Fibroblast of lung (primary cell): ENCODE data around the gene DAPK1. TPM values are rescaled to one million over a fixed set of nuclear protein-coding genes. Genes with fewer than 3 reads are reported as not detected.

Experiments
- DNase-seq, 2 donors: peaks; one replicate each; pipeline versions ENCODE4 v3.0.0 to v3.0.0-alpha.2; 2010; ENCODE audit warnings: low read depth in 2 of 2
- H2AFZ ChIP-seq: 2 replicates; pipeline ENCODE4 v1.5.1; 2012; ENCODE audit warnings: low read length, control low read depth, inconsistent platforms
- H3K27ac ChIP-seq: 2 replicates; pipeline ENCODE4 v1.5.1; 2011; ENCODE audit warnings: low read length, control low read depth; ENCODE audit not compliant: insufficient read depth
- H3K27me3 ChIP-seq: 2 replicates; pipeline ENCODE4 v1.5.1; 2011; ENCODE audit warnings: mild to moderate bottlenecking, low read length; ENCODE audit not compliant: control insufficient read depth, insufficient read depth
- H3K36me3 ChIP-seq: 2 replicates; pipeline ENCODE4 v1.5.1; 2011; ENCODE audit warnings: low read length; ENCODE audit not compliant: control insufficient read depth, insufficient read depth
- H3K4me1 ChIP-seq: 2 replicates; pipeline ENCODE4 v1.5.1; 2011; ENCODE audit warnings: low read length; ENCODE audit not compliant: control insufficient read depth, insufficient read depth; ENCODE audit errors: extremely low read depth
- H3K4me2 ChIP-seq: 2 replicates; pipeline ENCODE4 v1.5.1; 2011; ENCODE audit warnings: low read length, control low read depth; ENCODE audit not compliant: insufficient read depth; ENCODE audit errors: extremely low read depth
- H3K4me3 ChIP-seq, 4 experiments: fragments of 200-600 bp in 1 of 4; sonication (generic) in 1 of 4; replicated peaks in 1 of 4; 2 replicates each; pipeline ENCODE4 v1.5.1; 2011 to 2016; ENCODE audit warnings: low read length in 4 of 4, low read depth in 3 of 4, mild to moderate bottlenecking in 3 of 4, control low read depth in 2 of 4, inconsistent platforms in 1 of 4, mixed read lengths in 1 of 4; ENCODE audit not compliant: insufficient read depth in 1 of 4; ENCODE audit errors: control extremely low read depth in 1 of 4
- H3K79me2 ChIP-seq: 2 replicates; pipeline ENCODE4 v1.5.1; 2012; ENCODE audit warnings: mild to moderate bottlenecking, low read length, inconsistent platforms; ENCODE audit not compliant: control insufficient read depth, insufficient read depth
- H3K9ac ChIP-seq: 2 replicates; pipeline ENCODE4 v1.5.1; 2011; ENCODE audit warnings: mild to moderate bottlenecking, low read length, control low read depth; ENCODE audit not compliant: insufficient read depth
- H3K9me3 ChIP-seq: 2 replicates; pipeline ENCODE4 v1.5.1; 2012; ENCODE audit warnings: low read depth, low read length; ENCODE audit not compliant: control insufficient read depth, insufficient read depth
- H4K20me1 ChIP-seq: 2 replicates; pipeline ENCODE4 v1.5.1; 2011; ENCODE audit warnings: low read length; ENCODE audit not compliant: control insufficient read depth, insufficient read depth; ENCODE audit errors: extremely low read depth
- EZH2 ChIP-seq: IDR thresholded peaks from 2 replicates; pipeline ENCODE4 v1.5.1; 2012; ENCODE audit warnings: low read length, control low read depth, mild to moderate bottlenecking; ENCODE audit errors: missing control alignments
- polyA plus RNA-seq, 2 donors: library from polyadenylated mRNA; depleted of rRNA in 1 of 2; stranded (reverse) in 1 of 2; unstranded in 1 of 2; fragments of >200 nt; gene quantifications; 2 replicates each; pipeline ENCODE4 v1.2.1, GENCODE V29; 2011 to 2012; ENCODE audit warnings: missing spikeins in 1 of 2
- total RNA-seq: library from RNA; depleted of rRNA; stranded (reverse); fragments of >200 nt; gene quantifications from 2 replicates; pipeline ENCODE4 v1.2.1, GENCODE V29; 2014
- TF ChIP-seq, protein P1 (sequence below), 2 donors: IDR thresholded peaks in 1 of 2; conservative IDR thresholded peaks in 1 of 2; 1 replicate in 1 of 2; 2 replicates in 1 of 2; pipeline ENCODE4 v1.5.1; 2011 to 2012; ENCODE audit warnings: low read length in 2 of 2, control low read depth in 1 of 2, inconsistent platforms in 1 of 2, low read depth in 1 of 2, mild to moderate bottlenecking in 1 of 2

Gene DAPK1
- total and polyA plus RNA-seq, 2 donors (not counting 1 experiment from before 2014, with no cell fraction given): 1.1 to 15.5 TPM

DNA sequence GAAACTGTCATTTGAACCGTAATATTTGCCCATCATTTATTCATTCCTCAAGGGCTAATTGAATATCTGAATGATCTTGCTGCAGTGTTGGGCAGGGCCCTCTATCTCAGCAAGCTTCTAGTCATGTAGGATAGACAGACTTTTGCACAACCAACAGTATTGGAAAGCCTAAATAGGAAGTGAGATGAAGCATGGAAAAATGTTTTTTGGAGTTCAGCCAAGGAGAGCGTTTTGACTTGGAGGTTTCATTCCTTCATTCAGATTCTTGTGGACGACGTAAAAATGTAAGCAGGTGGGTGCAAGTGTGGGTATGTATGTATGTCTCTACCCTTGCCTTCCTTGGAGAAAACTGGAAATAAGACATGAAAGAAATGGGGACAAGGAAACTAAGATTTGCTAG, 15.5 kb downstream of the DAPK1 start:
- Histone ChIP-seq H3K4me3 (no peak overlapping the region), H3K27me3 (no peaks in the 10 kb centered on the region), H4K20me1 (no peaks in the 10 kb centered on the region), H3K79me2 (no peaks in the 10 kb centered on the region), H3K9me3 (no peaks in the 10 kb centered on the region), H3K4me2 (no peak overlapping the region), H2AFZ (no peak overlapping the region), H3K27ac (no peak overlapping the region), H3K36me3 (no peaks in the 10 kb centered on the region), H3K4me1 (no peaks in the 10 kb centered on the region), H3K9ac (no peak overlapping the region)
- no peak for TF ChIP-seq EZH2
- TF ChIP-seq, protein P1, sequence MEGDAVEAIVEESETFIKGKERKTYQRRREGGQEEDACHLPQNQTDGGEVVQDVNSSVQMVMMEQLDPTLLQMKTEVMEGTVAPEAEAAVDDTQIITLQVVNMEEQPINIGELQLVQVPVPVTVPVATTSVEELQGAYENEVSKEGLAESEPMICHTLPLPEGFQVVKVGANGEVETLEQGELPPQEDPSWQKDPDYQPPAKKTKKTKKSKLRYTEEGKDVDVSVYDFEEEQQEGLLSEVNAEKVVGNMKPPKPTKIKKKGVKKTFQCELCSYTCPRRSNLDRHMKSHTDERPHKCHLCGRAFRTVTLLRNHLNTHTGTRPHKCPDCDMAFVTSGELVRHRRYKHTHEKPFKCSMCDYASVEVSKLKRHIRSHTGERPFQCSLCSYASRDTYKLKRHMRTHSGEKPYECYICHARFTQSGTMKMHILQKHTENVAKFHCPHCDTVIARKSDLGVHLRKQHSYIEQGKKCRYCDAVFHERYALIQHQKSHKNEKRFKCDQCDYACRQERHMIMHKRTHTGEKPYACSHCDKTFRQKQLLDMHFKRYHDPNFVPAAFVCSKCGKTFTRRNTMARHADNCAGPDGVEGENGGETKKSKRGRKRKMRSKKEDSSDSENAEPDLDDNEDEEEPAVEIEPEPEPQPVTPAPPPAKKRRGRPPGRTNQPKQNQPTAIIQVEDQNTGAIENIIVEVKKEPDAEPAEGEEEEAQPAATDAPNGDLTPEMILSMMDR (conservative IDR thresholded peaks at IDR 0.05 in 1 of 2, IDR thresholded peaks at IDR 0.05 in 1 of 2; ENCODE audit: low read depth in 1 of 2, low read length in 2 of 2): no peak
- DNase-seq: no peak

DNA sequence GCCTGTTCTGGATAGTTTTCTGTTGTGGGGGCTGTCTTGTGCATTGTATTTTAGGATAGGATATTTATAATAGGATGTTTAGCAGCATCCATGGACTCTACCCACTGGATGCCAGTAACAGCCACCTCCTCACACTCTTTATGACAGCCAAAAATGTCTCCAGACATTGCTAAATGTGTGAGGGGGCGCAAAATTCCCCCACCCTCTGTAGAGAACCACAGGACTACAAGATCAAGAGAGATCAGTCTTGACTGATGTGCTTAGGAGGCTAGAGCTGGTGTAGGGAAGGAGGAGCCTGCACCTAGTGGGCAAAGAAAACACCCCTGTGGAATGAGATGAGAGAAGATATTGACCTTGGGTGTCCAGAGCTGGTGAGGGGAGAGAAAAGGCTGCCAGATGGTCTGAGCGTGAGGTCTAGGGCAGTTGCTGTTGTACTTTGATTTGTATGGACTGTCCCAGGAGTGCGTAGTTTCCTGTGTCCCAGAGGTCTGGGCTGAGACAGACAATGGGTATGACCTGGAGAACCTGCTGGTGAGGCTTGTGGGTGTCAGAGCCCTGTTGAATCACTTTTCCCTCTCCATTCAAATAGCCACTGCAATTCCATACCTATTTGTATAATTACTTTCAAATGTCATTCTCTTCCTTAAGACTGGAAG, 16.3 kb downstream of the DAPK1 start:
- no peak for DNase-seq
- Histone ChIP-seq H3K36me3 (no peaks in the 10 kb centered on the region), H3K4me1 (no peaks in the 10 kb centered on the region), H3K9ac (no peak overlapping the region), H3K27me3 (no peaks in the 10 kb centered on the region), H2AFZ (no peak overlapping the region), H3K27ac (no peak overlapping the region), H3K4me2 (no peak overlapping the region), H3K9me3 (no peaks in the 10 kb centered on the region), H3K4me3 (no peak overlapping the region), H4K20me1 (no peaks in the 10 kb centered on the region), H3K79me2 (no peaks in the 10 kb centered on the region)
- TF ChIP-seq, protein P1 (conservative IDR thresholded peaks at IDR 0.05 in 1 of 2, IDR thresholded peaks at IDR 0.05 in 1 of 2; ENCODE audit: low read depth in 1 of 2, low read length in 2 of 2): no peak
- no peak for TF ChIP-seq EZH2

DNA sequence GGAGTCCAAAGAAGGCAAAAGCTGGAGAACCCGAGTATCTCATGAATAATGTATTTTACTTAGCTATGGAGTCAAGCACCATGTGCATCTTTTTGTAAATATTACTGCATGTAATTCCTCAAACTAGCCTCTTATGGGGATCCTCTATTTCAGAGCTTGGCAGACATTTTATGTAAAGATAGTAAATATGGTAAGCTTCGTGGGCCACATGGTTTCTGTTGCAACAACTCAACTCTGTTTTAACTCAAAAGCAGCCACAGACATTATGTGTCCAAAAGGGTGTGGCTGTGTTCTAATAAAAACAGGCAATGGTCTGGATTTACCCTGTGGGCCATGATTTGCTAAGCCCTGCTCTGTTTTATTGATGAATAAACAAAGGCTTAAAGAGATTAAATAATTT, 17.3 kb downstream of the DAPK1 start:
- H3K4me1 ChIP-seq: no peaks in the 10 kb centered on the region
- no peak overlapping the region for H3K4me2 ChIP-seq
- TF ChIP-seq, protein P1 (conservative IDR thresholded peaks at IDR 0.05 in 1 of 2, IDR thresholded peaks at IDR 0.05 in 1 of 2; ENCODE audit: low read depth in 1 of 2, low read length in 2 of 2): no peak
- no peak for TF ChIP-seq EZH2
- no peaks in the 10 kb centered on the region for H3K36me3 ChIP-seq
- no peaks in the 10 kb centered on the region for H3K27me3 ChIP-seq
- DNase-seq: peak in 1 of 2 donors; percentile 60
- no peak overlapping the region for H2AFZ ChIP-seq
- H4K20me1 ChIP-seq: no peaks in the 10 kb centered on the region
- no peaks in the 10 kb centered on the region for H3K79me2 ChIP-seq
- H3K9me3 ChIP-seq: no peaks in the 10 kb centered on the region
- H3K4me3 ChIP-seq: no peak overlapping the region
- H3K9ac ChIP-seq: no peak overlapping the region
- H3K27ac ChIP-seq: no peak overlapping the region
